IMR-90 (cell line): ENCODE measurements around the gene CCL20. TPM values are rescaled to one million over a fixed set of nuclear protein-coding genes. Genes with fewer than 3 reads are reported as not detected.

Experiments
- ATAC-seq: fragments of 200-7000 bp; cut with Tn5 transposase; 2 replicates; pipeline ENCODE4 v1.9.1; 2020; ENCODE audit warnings: low read depth, mild to moderate bottlenecking, moderate library complexity
- Bru-seq: library from RNA; stranded (reverse); fragments of 400-500 nt; gene quantifications from one replicate; lab custom pipeline; 2021; lab: Mats Ljungman, UMichigan
- BruChase-seq, 2 experiments: library from RNA; stranded (reverse); fragments of 400-500 nt; gene quantifications; one replicate each; lab custom pipeline; 2021; lab: Mats Ljungman, UMichigan
- BruUV-seq: library from RNA; stranded (reverse); fragments of 400-500 nt; replicated peaks from 2 replicates; lab custom pipeline; 2021; lab: Mats Ljungman, UMichigan
- CTCF ChIA-PET: fragments of 300-600 bp; formaldehyde crosslinking; extraction: SDS; loops from one replicate; lab custom pipeline; 2021; ENCODE audit warnings: antibody characterized with exemption; lab: Yijun Ruan, JAX
- POLR2A ChIA-PET: fragments of 300-600 bp; sonication (Branson Sonifier 250); formaldehyde crosslinking; loops from one replicate; lab custom pipeline; 2022; ENCODE audit warnings: antibody characterized with exemption; ENCODE audit not compliant: unreplicated experiment; lab: Charles Lee
- DNase-seq: peaks from one replicate; pipeline ENCODE4 v3.0.0; 2013
- H2AFZ ChIP-seq: replicated peaks from 2 replicates; pipeline ENCODE3; 2013; ENCODE audit warnings: low read length, mild to moderate bottlenecking; ENCODE audit not compliant: poor library complexity
- H2AK5ac ChIP-seq: 2 replicates; pipeline ENCODE4 v1.6.1; 2013; ENCODE audit warnings: low read depth, low read length, inconsistent platforms
- H2AK9ac ChIP-seq: replicated peaks from 2 replicates; pipeline ENCODE3; 2013; ENCODE audit warnings: mild to moderate bottlenecking, low read depth, low read length, moderate library complexity; ENCODE audit not compliant: poor library complexity
- H2BK120ac ChIP-seq: 2 replicates; pipeline ENCODE4 v1.6.1; 2013; ENCODE audit warnings: low read depth, low read length, inconsistent platforms
- H2BK15ac ChIP-seq: 3 replicates; pipeline ENCODE4 v1.6.1; 2013; ENCODE audit warnings: low read depth, low read length, inconsistent platforms
- H2BK20ac ChIP-seq: 2 replicates; pipeline ENCODE4 v1.6.1; 2013; ENCODE audit warnings: low read depth, mild to moderate bottlenecking, inconsistent platforms, low read length, moderate library complexity
- H2BK5ac ChIP-seq: 2 replicates; pipeline ENCODE4 v1.6.1; 2013; ENCODE audit warnings: mild to moderate bottlenecking, low read depth, low read length, inconsistent platforms; ENCODE audit not compliant: poor library complexity, severe bottlenecking
- H3K14ac ChIP-seq: replicated peaks from 2 replicates; pipeline ENCODE4 v1.6.1; 2013; ENCODE audit warnings: low read depth, low read length, inconsistent platforms
- H3K18ac ChIP-seq: 2 replicates; pipeline ENCODE4 v1.6.1; 2013; ENCODE audit warnings: low read depth, low read length, control low read depth
- H3K23ac ChIP-seq: 2 replicates; pipeline ENCODE4 v1.6.1; 2013; ENCODE audit warnings: low read depth, low read length, inconsistent platforms
- H3K27ac ChIP-seq: 2 replicates; pipeline ENCODE4 v1.5.1; 2013; ENCODE audit warnings: mild to moderate bottlenecking, control low read depth, low read length; ENCODE audit not compliant: insufficient read depth
- H3K27me3 ChIP-seq: 2 replicates; pipeline ENCODE4 v1.6.1; 2013; ENCODE audit warnings: low read length; ENCODE audit not compliant: control insufficient read depth, insufficient read depth
- H3K36me3 ChIP-seq: 2 replicates; pipeline ENCODE4 v1.6.1; 2013; ENCODE audit warnings: low read length, mixed read lengths; ENCODE audit not compliant: control insufficient read depth, insufficient read depth
- H3K4ac ChIP-seq: 2 replicates; pipeline ENCODE4 v1.6.1; 2013; ENCODE audit warnings: low read depth, low read length, inconsistent platforms
- H3K4me1 ChIP-seq: 2 replicates; pipeline ENCODE4 v1.6.1; 2013; ENCODE audit warnings: low read length, mixed read lengths; ENCODE audit not compliant: control insufficient read depth, insufficient read depth
- H3K4me2 ChIP-seq: 2 replicates; pipeline ENCODE4 v1.6.1; 2013; ENCODE audit warnings: low read depth, mild to moderate bottlenecking, control low read depth, low read length, moderate library complexity
- H3K4me3 ChIP-seq: 2 replicates; pipeline ENCODE4 v1.5.1; 2013; ENCODE audit warnings: low read depth, mild to moderate bottlenecking, control low read depth, low read length, moderate library complexity; ENCODE audit not compliant: insufficient read depth
- H3K56ac ChIP-seq: 2 replicates; pipeline ENCODE4 v1.6.1; 2013; ENCODE audit warnings: low read length, inconsistent platforms; ENCODE audit not compliant: insufficient read depth; ENCODE audit errors: extremely low read depth
- H3K79me1 ChIP-seq, 2 experiments: 2 replicates each; pipeline ENCODE4 v1.6.1; 2013; ENCODE audit warnings: low read length in 2 of 2, inconsistent platforms in 1 of 2, low read depth in 1 of 2
- H3K9ac ChIP-seq: 2 replicates; pipeline ENCODE4 v1.6.1; 2013; ENCODE audit warnings: low read depth, low read length, control low read depth
- H3K9me1 ChIP-seq: 2 replicates; pipeline ENCODE4 v1.6.1; 2013; ENCODE audit warnings: low read length, inconsistent platforms; ENCODE audit not compliant: insufficient read depth
- H3K9me3 ChIP-seq: 2 replicates; pipeline ENCODE4 v1.6.1; 2013; ENCODE audit warnings: low read length; ENCODE audit not compliant: control insufficient read depth, insufficient read depth
- H4K20me1 ChIP-seq: 2 replicates; pipeline ENCODE4 v1.6.1; 2013; ENCODE audit warnings: low read length, inconsistent platforms; ENCODE audit not compliant: insufficient read depth
- H4K5ac ChIP-seq: 2 replicates; pipeline ENCODE4 v1.6.1; 2013; ENCODE audit warnings: mild to moderate bottlenecking, low read depth, low read length, control low read depth
- H4K8ac ChIP-seq, 2 experiments: 2 replicates each; pipeline ENCODE4 v1.6.1; 2013; ENCODE audit warnings: low read depth in 2 of 2, low read length in 2 of 2, control low read depth in 1 of 2, inconsistent platforms in 1 of 2
- H4K91ac ChIP-seq: 2 replicates; pipeline ENCODE4 v1.6.1; 2013; ENCODE audit warnings: low read depth, low read length, inconsistent platforms; ENCODE audit not compliant: insufficient read depth
- BHLHE40 ChIP-seq: fragments of 150-350 bp; IDR thresholded peaks from 2 replicates; pipeline ENCODE4 v1.6.1; 2016; ENCODE audit warnings: mild to moderate bottlenecking, low read depth, low read length
- CEBPB ChIP-seq: IDR thresholded peaks from 2 replicates; pipeline ENCODE4 v1.6.1; 2012; ENCODE audit warnings: low read depth, low read length, improper control_type of control experiment
- CHD1 ChIP-seq: IDR thresholded peaks from 2 replicates; pipeline ENCODE4 v1.6.1; 2012; ENCODE audit warnings: low read depth, low read length, improper control_type of control experiment
- CTCF ChIP-seq: conservative IDR thresholded peaks from 2 replicates; pipeline ENCODE4 v1.5.1; 2012; ENCODE audit warnings: mild to moderate bottlenecking, low read depth, low read length, improper control_type of control experiment
- FOS ChIP-seq: fragments of 150-350 bp; IDR thresholded peaks from 2 replicates; pipeline ENCODE4 v1.6.1; 2016; ENCODE audit warnings: low read depth, low read length
- MAFK ChIP-seq: IDR thresholded peaks from 2 replicates; pipeline ENCODE4 v1.6.1; 2012; ENCODE audit warnings: low read depth, low read length, improper control_type of control experiment
- MAZ ChIP-seq: IDR thresholded peaks from 2 replicates; pipeline ENCODE4 v1.6.1; 2012; ENCODE audit warnings: low read depth, mild to moderate bottlenecking, low read length, improper control_type of control experiment, moderate library complexity, borderline replicate concordance
- MXI1 ChIP-seq: IDR thresholded peaks from 2 replicates; pipeline ENCODE4 v1.6.1; 2012; ENCODE audit warnings: low read depth, mild to moderate bottlenecking, low read length, moderate library complexity, borderline replicate concordance
- NFE2L2 ChIP-seq: fragments of 150-350 bp; IDR thresholded peaks from 2 replicates; pipeline ENCODE4 v1.6.1; 2016; ENCODE audit warnings: low read depth, mild to moderate bottlenecking, low read length
- POLR2A ChIP-seq: IDR thresholded peaks from 2 replicates; pipeline ENCODE4 v1.6.1; 2012; ENCODE audit warnings: mild to moderate bottlenecking, low read depth, low read length
- RAD21 ChIP-seq: IDR thresholded peaks from 2 replicates; pipeline ENCODE4 v1.6.1; 2012; ENCODE audit warnings: low read length, improper control_type of control experiment
- RCOR1 ChIP-seq: IDR thresholded peaks from 2 replicates; pipeline ENCODE4 v1.6.1; 2012; ENCODE audit warnings: mild to moderate bottlenecking, low read length, improper control_type of control experiment; ENCODE audit not compliant: insufficient replicate concordance
- RFX5 ChIP-seq: IDR thresholded peaks from 2 replicates; pipeline ENCODE4 v1.8.0; 2012; ENCODE audit warnings: low read depth, mild to moderate bottlenecking, low read length, moderate library complexity
- SMC3 ChIP-seq: fragments of 150-350 bp; IDR thresholded peaks from 2 replicates; pipeline ENCODE4 v1.6.1; 2016; ENCODE audit warnings: low read depth, mild to moderate bottlenecking, antibody characterized with exemption, low read length, moderate library complexity
- USF2 ChIP-seq: fragments of 150-350 bp; IDR thresholded peaks from 2 replicates; pipeline ENCODE4 v1.6.1; 2017; ENCODE audit warnings: mild to moderate bottlenecking, antibody characterized with exemption, low read length, low read depth
- WGBS, 2 experiments: methylation state at CpG; one replicate each; pipeline versions ENCODE4 v1.1.5 to v1.1.7; 2013; ENCODE audit warnings: missing lambda C conversion rate in 2 of 2; ENCODE audit not compliant: insufficient read length in 1 of 2; ENCODE audit errors: extremely low coverage in 2 of 2; 5-methylcytosine and 5-hydroxymethylcytosine counted together
- dilution Hi-C: fragments of 300-500 bp; cut with HindIII; formaldehyde crosslinking; loops from one replicate; pipeline ENCODE4 v1.14.3; 2018; ENCODE audit warnings: low sequenced_read_pairs; ENCODE audit not compliant: unreplicated experiment
- in situ Hi-C: fragments of 300-500 bp; cut with MboI; formaldehyde crosslinking; loops from 3 replicates; pipeline ENCODE4 v1.14.3; 2019; ENCODE audit warnings: low sequenced_read_pairs, inconsistent platforms, mixed read lengths
- intact Hi-C: fragments of 100-400 bp; cut with micrococcal nuclease; formaldehyde crosslinking; loops from 2 replicates; pipeline ENCODE4 v1.10.0; 2022
- long read RNA-seq: library from polyadenylated mRNA; unstranded; transcript quantifications from one replicate; pipeline ENCODE4 v2.0.0, GENCODE V29; 2021; ENCODE audit not compliant: unreplicated experiment
- polyA plus RNA-seq, 3 experiments: library from polyadenylated mRNA; depleted of rRNA; stranded (reverse); fragments of >200 nt; gene quantifications; 2 replicates each; pipeline ENCODE4 v1.2.3, GENCODE V29; 2012; ENCODE audit warnings: low replicate concordance in 1 of 3
- total RNA-seq: library from RNA; depleted of rRNA; stranded (reverse); fragments of >200 nt; gene quantifications from 2 replicates; pipeline ENCODE4 v1.2.3, GENCODE V29; 2012; rRNA removed

The CCL20 gene
- total RNA-seq (not detected in 2 replicates), polyA plus RNA-seq (2012; rRNA removed) (not detected in 2 replicates), Bru-seq, nascent RNA (percentile 14 among the genes with signal in this experiment), BruChase-seq, experiment 1, labeled RNA remaining after a 6-hour chase (not detected), BruChase-seq, experiment 2, labeled RNA remaining after a 2-hour chase (not detected)
- polyA plus RNA-seq (2012; cell fraction: cytosol; rRNA removed) = not detected in 2 replicates
- not detected in 2 replicates for polyA plus RNA-seq (2012; cell fraction: nucleus; rRNA removed; ENCODE audit: low replicate concordance)
- long read RNA-seq = 0 reads

GRCh38 chr2:227813562-227814353 lies at the start of gene CCL20:
Gene CCL20 (plus strand): TSS chr2:227813842. CDS start chr2:227813912, 70 bp downstream.
- Histone ChIP-seq H3K14ac (no peak within 1 kb of the TSS), H2AK9ac (no peak within 1 kb of the TSS), H3K56ac (no peak within 1 kb of the TSS), H3K27ac (no peak within 1 kb of the TSS), H2AK5ac (peak within 1 kb of the TSS; percentile 73; the same call in 1 of the 2 replicates), H3K79me1 (no peaks in the 10 kb centered on the region), H3K27me3 (no peaks in the 10 kb centered on the region), H4K91ac (no peak within 1 kb of the TSS), H3K4me1 (peaks cover 1% of the 10 kb centered on the region; the same call in 1 of the 2 replicates), H4K20me1 (0 out of 2 replicates have a peak, but pooled peaks cover 3% of the 10 kb centered on the region), H2BK20ac (no peak within 1 kb of the TSS), H2BK15ac (no peak within 1 kb of the TSS), H3K4me3 (no peak within 1 kb of the TSS), H2BK120ac (no peak within 1 kb of the TSS), H3K9me1 (peaks cover 8% of the 10 kb centered on the region), H3K9ac (no peak within 1 kb of the TSS), H3K4me2 (no peak within 1 kb of the TSS), H3K23ac (no peak within 1 kb of the TSS), H3K18ac (no peak within 1 kb of the TSS), H2AFZ (no peak within 1 kb of the TSS), H3K36me3 (no peaks in the 10 kb centered on the region), H4K5ac (no peak within 1 kb of the TSS), H2BK5ac (no peak within 1 kb of the TSS), H4K8ac (no peak within 1 kb of the TSS), H3K9me3 (no peaks in the 10 kb centered on the region), H3K4ac (no peak within 1 kb of the TSS)
- dilution Hi-C loops (no loop called here), intact Hi-C loops (no loop called here), in situ Hi-C loops (no loop called here)
- no TSS peak for BruUV-seq
- ChIA-PET CTCF (no interaction called here), POLR2A (no interaction called here)
- no peak for DNase-seq
- ATAC-seq = no peak
- WGBS, 2 experiments = no CpG with 5 or more reads among the region's 9 CpGs
- no peak for TF ChIP-seq FOS
- TF ChIP-seq MAZ = no peak
- TF ChIP-seq NFE2L2 = no peak
- no peak for TF ChIP-seq BHLHE40
- TF ChIP-seq CHD1 = no peak
- TF ChIP-seq POLR2A = no peak
- TF ChIP-seq MXI1 = no peak
- TF ChIP-seq RAD21 = no peak
- no peak for TF ChIP-seq MAFK
- no peak for TF ChIP-seq USF2
- TF ChIP-seq RFX5 = no peak
- no peak for TF ChIP-seq CTCF
- TF ChIP-seq SMC3 = no peak
- no peak for TF ChIP-seq RCOR1
- TF ChIP-seq CEBPB = no peak
